Keratinocyte (primary cell): ENCODE results near the gene SIX3. TPM values are rescaled to one million over a fixed set of nuclear protein-coding genes. Genes with fewer than 3 reads are reported as not detected.

Experiments used
- DNase-seq: peaks from one replicate; pipeline ENCODE4 v3.0.0-alpha.2; 2011; ENCODE audit warnings: low read depth, missing footprints, low spot score
- FAIRE-seq: peaks from 2 replicates; lab custom pipeline; 2011; peaks lifted over from hg19 to GRCh38; lab: Jason Lieb, UNC
- H2AFZ ChIP-seq: 2 replicates; pipeline ENCODE4 v1.6.0; 2012; ENCODE audit warnings: low read length, control low read depth, inconsistent platforms; ENCODE audit not compliant: control insufficient read depth
- H3K27ac ChIP-seq: 2 replicates; pipeline ENCODE4 v1.5.1; 2011; ENCODE audit warnings: low read length; ENCODE audit not compliant: control insufficient read depth, insufficient read depth
- H3K27me3 ChIP-seq: 3 replicates; pipeline ENCODE4 v1.6.0; 2011; ENCODE audit warnings: low read length; ENCODE audit not compliant: control insufficient read depth, insufficient read depth; ENCODE audit errors: extremely low read depth
- H3K36me3 ChIP-seq, 2 experiments: 2 replicates in 1 of 2; 3 replicates in 1 of 2; pipeline ENCODE4 v1.5.1; 2011; ENCODE audit warnings: low read length in 2 of 2, mild to moderate bottlenecking in 1 of 2; ENCODE audit not compliant: control insufficient read depth in 2 of 2, insufficient read depth in 2 of 2; ENCODE audit errors: extremely low read depth in 1 of 2
- H3K4me1 ChIP-seq: 3 replicates; pipeline ENCODE4 v1.5.1; 2011; ENCODE audit warnings: low read length; ENCODE audit not compliant: control insufficient read depth, insufficient read depth; ENCODE audit errors: extremely low read depth
- H3K4me2 ChIP-seq: 3 replicates; pipeline ENCODE4 v1.6.0; 2011; ENCODE audit warnings: low read depth, low read length; ENCODE audit not compliant: control insufficient read depth, insufficient read depth; ENCODE audit errors: extremely low read depth
- H3K4me3 ChIP-seq, 3 experiments: fragments of 200-600 bp in 1 of 3; sonication (generic) in 1 of 3; 2 replicates in 2 of 3; 3 replicates in 1 of 3; pipeline ENCODE4 v1.5.1; 2011 to 2016; ENCODE audit warnings: low read length in 3 of 3, mild to moderate bottlenecking in 3 of 3, control low read depth in 2 of 3, inconsistent platforms in 1 of 3, low read depth in 1 of 3, mixed read lengths in 1 of 3, mixed run types in 1 of 3, moderate library complexity in 1 of 3; ENCODE audit not compliant: control insufficient read depth in 2 of 3, insufficient read depth in 2 of 3; ENCODE audit errors: extremely low read depth in 1 of 3
- H3K79me2 ChIP-seq: 2 replicates; pipeline ENCODE4 v1.6.0; 2012; ENCODE audit warnings: low read length; ENCODE audit not compliant: control insufficient read depth, insufficient read depth
- H3K9ac ChIP-seq: 3 replicates; pipeline ENCODE4 v1.6.0; 2011; ENCODE audit warnings: low read length; ENCODE audit not compliant: control insufficient read depth, insufficient read depth; ENCODE audit errors: extremely low read depth
- H3K9me1 ChIP-seq: 3 replicates; pipeline ENCODE4 v1.6.0; 2011; ENCODE audit warnings: low read length; ENCODE audit not compliant: control insufficient read depth, insufficient read depth; ENCODE audit errors: extremely low read depth
- H3K9me3 ChIP-seq: 2 replicates; pipeline ENCODE4 v1.5.1; 2012; ENCODE audit warnings: low read depth, low read length; ENCODE audit not compliant: control insufficient read depth
- H4K20me1 ChIP-seq: 3 replicates; pipeline ENCODE4 v1.6.0; 2011; ENCODE audit warnings: low read length; ENCODE audit not compliant: control insufficient read depth, insufficient read depth; ENCODE audit errors: extremely low read depth
- EZH2 ChIP-seq: IDR thresholded peaks from one replicate; pipeline ENCODE4 v1.6.1; 2012; ENCODE audit warnings: inconsistent platforms, mild to moderate bottlenecking, low read length, moderate library complexity
- dilution Hi-C: fragments of 300-500 bp; cut with MboI; formaldehyde crosslinking; loops from one replicate; pipeline ENCODE4 v1.7.0; 2020; ENCODE audit warnings: low sequenced_read_pairs; ENCODE audit not compliant: extremely low pct_ligation_motif_present
- polyA plus RNA-seq, 5 experiments: library from polyadenylated mRNA; depleted of rRNA in 3 of 5; stranded (reverse) in 3 of 5; stranded (forward) in 1 of 5; unstranded in 1 of 5; fragments of >200 nt; gene quantifications; 1 replicate in 1 of 5; 2 replicates in 3 of 5; 3 replicates in 1 of 5; pipeline versions ENCODE4 v1.2.1 to v1.2.3, GENCODE V29; 2011 to 2012; ENCODE audit warnings: missing spikeins in 2 of 5, low read depth in 1 of 5, low replicate concordance in 1 of 5
- TF ChIP-seq, protein P1 (sequence below), 3 experiments: IDR thresholded peaks in 1 of 3; conservative IDR thresholded peaks in 1 of 3; optimal IDR thresholded peaks in 1 of 3; 2 replicates in 2 of 3; 3 replicates in 1 of 3; pipeline versions ENCODE3 to v1.5.1; 2011; ENCODE audit warnings: low read length in 3 of 3, mild to moderate bottlenecking in 3 of 3, moderate library complexity in 2 of 3, control low read depth in 1 of 3, inconsistent platforms in 1 of 3; ENCODE audit not compliant: insufficient read depth in 2 of 3; ENCODE audit errors: extremely low read depth in 1 of 3

SIX3 gene
- polyA plus RNA-seq, 1 donor (not counting 4 experiments of a cell fraction or from before 2014, with no cell fraction given) = not detected

- no peaks in the 10 kb centered on the region for H3K27me3 ChIP-seq
- H3K4me3 ChIP-seq = no peak overlapping the region
- no peak overlapping the region for H3K4me2 ChIP-seq
- H3K79me2 ChIP-seq = no peaks in the 10 kb centered on the region
- H3K9ac ChIP-seq = no peak overlapping the region
- H3K36me3 ChIP-seq = no peaks in the 10 kb centered on the region
- H3K4me1 ChIP-seq = peaks cover 19% of the 10 kb centered on the region
- no peaks in the 10 kb centered on the region for H3K9me3 ChIP-seq
- no peaks in the 10 kb centered on the region for H4K20me1 ChIP-seq
- dilution Hi-C loops = loop anchor here (25.0 kb wide), 1 partner anchor 474 kb away; no protein-coding TSS in a partner anchor
- no peak overlapping the region for H3K27ac ChIP-seq
- H3K9me1 ChIP-seq = no peaks in the 10 kb centered on the region
- no peak overlapping the region for H2AFZ ChIP-seq
- TF ChIP-seq EZH2 = no peak
- TF ChIP-seq, protein P1, sequence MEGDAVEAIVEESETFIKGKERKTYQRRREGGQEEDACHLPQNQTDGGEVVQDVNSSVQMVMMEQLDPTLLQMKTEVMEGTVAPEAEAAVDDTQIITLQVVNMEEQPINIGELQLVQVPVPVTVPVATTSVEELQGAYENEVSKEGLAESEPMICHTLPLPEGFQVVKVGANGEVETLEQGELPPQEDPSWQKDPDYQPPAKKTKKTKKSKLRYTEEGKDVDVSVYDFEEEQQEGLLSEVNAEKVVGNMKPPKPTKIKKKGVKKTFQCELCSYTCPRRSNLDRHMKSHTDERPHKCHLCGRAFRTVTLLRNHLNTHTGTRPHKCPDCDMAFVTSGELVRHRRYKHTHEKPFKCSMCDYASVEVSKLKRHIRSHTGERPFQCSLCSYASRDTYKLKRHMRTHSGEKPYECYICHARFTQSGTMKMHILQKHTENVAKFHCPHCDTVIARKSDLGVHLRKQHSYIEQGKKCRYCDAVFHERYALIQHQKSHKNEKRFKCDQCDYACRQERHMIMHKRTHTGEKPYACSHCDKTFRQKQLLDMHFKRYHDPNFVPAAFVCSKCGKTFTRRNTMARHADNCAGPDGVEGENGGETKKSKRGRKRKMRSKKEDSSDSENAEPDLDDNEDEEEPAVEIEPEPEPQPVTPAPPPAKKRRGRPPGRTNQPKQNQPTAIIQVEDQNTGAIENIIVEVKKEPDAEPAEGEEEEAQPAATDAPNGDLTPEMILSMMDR (optimal IDR thresholded peaks at IDR 0.05 in 1 of 3, IDR thresholded peaks at IDR 0.05 in 1 of 3, conservative IDR thresholded peaks at IDR 0.05 in 1 of 3; ENCODE audit: extremely low read depth in 1 of 3, insufficient read depth in 2 of 3, low read length in 3 of 3) = no peak
- DNase-seq (no peak), FAIRE-seq (no peak)
These were observed 19.4 kb downstream of the SIX3 start for GRCh38 chr2:44960871-44961270.

DNA sequence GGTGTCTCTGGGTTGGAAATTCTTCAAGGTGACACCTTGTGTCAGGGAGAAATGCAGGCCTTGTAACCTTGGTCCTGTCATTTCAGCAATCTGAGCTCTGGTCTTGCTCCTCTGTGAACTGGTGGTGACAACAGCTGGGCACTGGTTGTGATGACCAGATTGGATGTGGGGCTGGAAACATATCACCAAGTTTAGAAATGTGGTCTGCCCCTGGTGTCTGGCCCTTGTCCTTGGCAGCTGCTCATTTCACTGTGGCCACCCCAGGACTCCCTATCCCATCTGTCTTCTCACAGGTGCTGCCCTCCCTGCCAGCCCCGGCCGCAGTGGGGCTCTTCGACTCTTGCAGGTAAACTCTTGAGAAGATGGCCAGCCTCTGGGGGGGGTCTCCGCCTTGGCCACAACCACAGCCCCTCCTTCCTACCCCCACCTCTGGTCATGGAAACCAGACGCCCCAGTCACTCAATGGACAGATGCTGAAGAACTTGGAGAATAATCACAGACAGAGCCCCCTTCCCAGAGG lies 20.7 kb downstream of the SIX3 start:
- DNase-seq (no peak), FAIRE-seq (no peak)
- dilution Hi-C loops = loop anchor here (25.0 kb wide), 1 partner anchor 475 kb away; no protein-coding TSS in a partner anchor
- Histone ChIP-seq H3K9ac (no peak overlapping the region), H3K36me3 (no peaks in the 10 kb centered on the region), H3K9me1 (no peaks in the 10 kb centered on the region), H3K9me3 (no peaks in the 10 kb centered on the region), H3K4me2 (no peak overlapping the region), H4K20me1 (no peaks in the 10 kb centered on the region), H3K27ac (no peak overlapping the region), H3K4me1 (peaks cover 19% of the 10 kb centered on the region), H3K79me2 (no peaks in the 10 kb centered on the region), H3K4me3 (no peak overlapping the region), H2AFZ (no peak overlapping the region), H3K27me3 (no peaks in the 10 kb centered on the region)
- TF ChIP-seq EZH2 = no peak
- TF ChIP-seq, protein P1 (optimal IDR thresholded peaks at IDR 0.05 in 1 of 3, IDR thresholded peaks at IDR 0.05 in 1 of 3, conservative IDR thresholded peaks at IDR 0.05 in 1 of 3; ENCODE audit: extremely low read depth in 1 of 3, insufficient read depth in 2 of 3, low read length in 3 of 3) = no peak
